Astrocyte (in vitro differentiated cells and primary cell): Measurements from ENCODE around the gene GPATCH3. TPM values are rescaled to one million over a fixed set of nuclear protein-coding genes. Genes with fewer than 3 reads are reported as not detected.

Source experiments
- DNase-seq: peaks from one replicate; pipeline ENCODE4 v3.0.0-alpha.2; 2010; ENCODE audit warnings: low read depth
- FAIRE-seq: peaks from 2 replicates; lab custom pipeline; 2011; peaks lifted over from hg19 to GRCh38; lab: Jason Lieb, UNC
- H2AFZ ChIP-seq: 2 replicates; pipeline ENCODE4 v1.6.0; 2012; ENCODE audit warnings: low read depth, low read length, inconsistent platforms
- H3K27ac ChIP-seq: 2 replicates; pipeline ENCODE4 v1.5.1; 2011; ENCODE audit warnings: low read depth, low read length, inconsistent platforms
- H3K27me3 ChIP-seq: 2 replicates; pipeline ENCODE4 v1.6.0; 2011; ENCODE audit warnings: low read length, inconsistent platforms; ENCODE audit not compliant: insufficient read depth
- H3K36me3 ChIP-seq: 2 replicates; pipeline ENCODE4 v1.5.1; 2011; ENCODE audit warnings: low read length, inconsistent platforms; ENCODE audit not compliant: insufficient read depth
- H3K4me1 ChIP-seq: 2 replicates; pipeline ENCODE4 v1.5.1; 2011; ENCODE audit warnings: low read length, inconsistent platforms; ENCODE audit not compliant: insufficient read depth
- H3K4me2 ChIP-seq: 2 replicates; pipeline ENCODE4 v1.6.0; 2012; ENCODE audit warnings: low read length, inconsistent platforms
- H3K4me3 ChIP-seq: 2 replicates; pipeline ENCODE4 v1.5.1; 2011; ENCODE audit warnings: low read depth, mild to moderate bottlenecking, low read length, inconsistent platforms; ENCODE audit not compliant: insufficient read depth
- H3K79me2 ChIP-seq: 2 replicates; pipeline ENCODE4 v1.6.0; 2012; ENCODE audit warnings: mild to moderate bottlenecking, low read length, inconsistent platforms; ENCODE audit not compliant: insufficient read depth
- H3K9ac ChIP-seq: 2 replicates; pipeline ENCODE4 v1.6.0; 2012; ENCODE audit warnings: mild to moderate bottlenecking, low read length, inconsistent platforms
- H3K9me3 ChIP-seq: 2 replicates; pipeline ENCODE4 v1.5.1; 2012; ENCODE audit warnings: low read depth, mild to moderate bottlenecking, low read length, inconsistent platforms; ENCODE audit not compliant: insufficient read depth
- H4K20me1 ChIP-seq: 2 replicates; pipeline ENCODE4 v1.6.0; 2012; ENCODE audit warnings: low read length, inconsistent platforms; ENCODE audit not compliant: insufficient read depth
- H3K27ac Mint-ChIP-seq: one replicate; pipeline ENCODE4 v1.8.0; 2021; ENCODE audit warnings: mild to moderate bottlenecking, mixed read lengths; ENCODE audit not compliant: unreplicated experiment
- H3K27me3 Mint-ChIP-seq: one replicate; pipeline ENCODE4 v1.8.0; 2021; ENCODE audit warnings: low read depth, mixed read lengths; ENCODE audit not compliant: unreplicated experiment
- H3K36me3 Mint-ChIP-seq: one replicate; pipeline ENCODE4 v1.8.0; 2021; ENCODE audit warnings: low read depth, mixed read lengths; ENCODE audit not compliant: unreplicated experiment
- H3K4me1 Mint-ChIP-seq: one replicate; pipeline ENCODE4 v1.8.0; 2021; ENCODE audit warnings: low read depth, mixed read lengths; ENCODE audit not compliant: unreplicated experiment
- H3K4me3 Mint-ChIP-seq: one replicate; pipeline ENCODE4 v1.8.0; 2021; ENCODE audit warnings: mild to moderate bottlenecking, moderate library complexity, mixed read lengths; ENCODE audit not compliant: unreplicated experiment
- H3K9me3 Mint-ChIP-seq: one replicate; pipeline ENCODE4 v1.8.0; 2021; ENCODE audit warnings: mild to moderate bottlenecking, mixed read lengths; ENCODE audit not compliant: unreplicated experiment
- EZH2 ChIP-seq: IDR thresholded peaks from 2 replicates; pipeline ENCODE4 v1.6.1; 2012; ENCODE audit warnings: mild to moderate bottlenecking, low read length, inconsistent platforms; ENCODE audit not compliant: insufficient read depth
- total RNA-seq: library from RNA; stranded (reverse); gene quantifications from 2 replicates; pipeline ENCODE4 v1.2.1, GENCODE V29; 2021
- TF ChIP-seq, protein P1 (sequence below): IDR thresholded peaks from 2 replicates; pipeline ENCODE4 v1.5.1; 2011; ENCODE audit warnings: low read depth, mild to moderate bottlenecking, inconsistent platforms, low read length, moderate library complexity; ENCODE audit not compliant: insufficient read depth

GPATCH3 gene
- total RNA-seq, 1 donor from 2014 or later = 12.8 TPM

DNA sequence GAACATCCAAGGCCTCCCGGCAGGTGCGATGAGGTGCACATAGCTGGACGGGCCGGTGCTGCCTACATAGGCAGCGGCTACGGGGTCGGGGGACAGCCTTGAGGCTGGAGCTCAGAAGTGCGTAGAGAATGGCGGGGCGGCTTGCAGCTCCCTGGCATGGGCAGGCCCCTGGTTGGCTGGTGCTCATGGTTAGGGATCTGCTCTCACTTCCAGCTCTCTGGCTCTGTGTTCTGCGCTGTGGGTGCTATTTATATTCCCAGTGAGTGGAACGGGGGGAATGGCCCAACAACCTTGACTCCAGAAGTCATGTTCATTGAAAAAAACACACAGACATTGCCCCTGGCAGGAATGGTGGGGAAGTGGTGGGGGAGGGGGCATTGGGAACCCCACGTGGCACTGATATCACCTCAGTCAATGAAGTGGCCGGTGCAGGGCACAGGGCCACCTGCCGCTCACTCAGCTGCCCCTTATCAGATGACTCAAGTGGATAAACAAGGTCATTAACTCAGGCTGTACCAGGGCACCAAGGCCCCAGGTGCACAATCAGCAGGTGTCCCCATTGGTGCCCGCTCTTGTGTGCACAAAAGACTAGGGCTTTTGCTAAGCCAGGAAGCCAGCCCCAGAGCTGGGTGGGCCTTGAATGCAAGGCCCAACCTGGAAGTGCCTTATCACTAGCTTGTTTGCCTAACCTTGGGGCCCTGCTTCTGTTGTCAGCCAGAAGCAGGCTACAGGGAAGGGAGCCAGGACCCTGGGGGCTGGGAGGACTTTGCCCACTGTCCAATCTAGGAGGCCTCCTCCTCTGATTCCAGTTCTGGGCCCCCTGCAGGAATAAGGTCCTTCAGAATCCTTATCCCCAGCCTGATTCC lies 13.7 kb upstream of the GPATCH3 start, which contains the start of gene NR0B2:
Gene NR0B2 (minus strand): TSS at position 222 of the 866 bp plus-strand sequence. CDS start 35 bp downstream, at position 187.
- Mint-ChIP-seq H3K4me3 (no peak within 1 kb of the TSS), H3K27me3 (peaks cover 20% of the 10 kb centered on the region)
- TF ChIP-seq, protein P1, sequence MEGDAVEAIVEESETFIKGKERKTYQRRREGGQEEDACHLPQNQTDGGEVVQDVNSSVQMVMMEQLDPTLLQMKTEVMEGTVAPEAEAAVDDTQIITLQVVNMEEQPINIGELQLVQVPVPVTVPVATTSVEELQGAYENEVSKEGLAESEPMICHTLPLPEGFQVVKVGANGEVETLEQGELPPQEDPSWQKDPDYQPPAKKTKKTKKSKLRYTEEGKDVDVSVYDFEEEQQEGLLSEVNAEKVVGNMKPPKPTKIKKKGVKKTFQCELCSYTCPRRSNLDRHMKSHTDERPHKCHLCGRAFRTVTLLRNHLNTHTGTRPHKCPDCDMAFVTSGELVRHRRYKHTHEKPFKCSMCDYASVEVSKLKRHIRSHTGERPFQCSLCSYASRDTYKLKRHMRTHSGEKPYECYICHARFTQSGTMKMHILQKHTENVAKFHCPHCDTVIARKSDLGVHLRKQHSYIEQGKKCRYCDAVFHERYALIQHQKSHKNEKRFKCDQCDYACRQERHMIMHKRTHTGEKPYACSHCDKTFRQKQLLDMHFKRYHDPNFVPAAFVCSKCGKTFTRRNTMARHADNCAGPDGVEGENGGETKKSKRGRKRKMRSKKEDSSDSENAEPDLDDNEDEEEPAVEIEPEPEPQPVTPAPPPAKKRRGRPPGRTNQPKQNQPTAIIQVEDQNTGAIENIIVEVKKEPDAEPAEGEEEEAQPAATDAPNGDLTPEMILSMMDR = no peak
- no peak for TF ChIP-seq EZH2

DNA sequence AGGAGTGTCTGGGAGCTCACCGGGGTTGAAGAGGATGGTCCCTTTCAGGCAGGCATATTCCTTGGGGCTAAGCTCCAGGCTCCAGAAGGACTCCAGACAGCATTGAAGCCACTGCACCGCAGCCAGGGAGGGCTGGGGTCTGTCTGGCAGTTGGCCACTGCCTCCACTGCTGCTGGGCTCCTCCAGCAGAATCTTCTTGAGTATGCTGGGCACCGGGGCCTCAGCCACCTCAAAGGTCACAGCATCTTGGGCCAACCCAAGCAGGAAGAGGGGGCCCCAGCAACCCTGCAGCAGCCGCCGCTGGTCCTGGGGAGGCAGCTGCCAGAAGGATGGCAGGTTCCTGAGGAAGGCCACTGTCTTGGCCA lies 13.1 kb upstream of the GPATCH3 start:
- H3K36me3 Mint-ChIP-seq = no peaks in the 10 kb centered on the region
- TF ChIP-seq, protein P1 = no peak
- TF ChIP-seq EZH2 = no peak

More for the DNA sequence above, 13.7 kb upstream of the GPATCH3 start, which contains the start of gene NR0B2:
- peaks cover 2% of the 10 kb centered on the region for H3K4me1 Mint-ChIP-seq
- Histone ChIP-seq H3K27me3 (no peaks in the 10 kb centered on the region), H3K4me3 (no peak within 1 kb of the TSS), H4K20me1 (no peaks in the 10 kb centered on the region), H2AFZ (no peak within 1 kb of the TSS), H3K4me2 (no peak within 1 kb of the TSS), H3K36me3 (no peaks in the 10 kb centered on the region), H3K9me3 (no peaks in the 10 kb centered on the region), H3K4me1 (no peaks in the 10 kb centered on the region), H3K79me2 (no peaks in the 10 kb centered on the region), H3K9ac (no peak within 1 kb of the TSS), H3K27ac (no peak within 1 kb of the TSS)
- H3K9me3 Mint-ChIP-seq = no peaks in the 10 kb centered on the region
- no peak within 1 kb of the TSS for H3K27ac Mint-ChIP-seq
- FAIRE-seq = no peak
- no peaks in the 10 kb centered on the region for H3K36me3 Mint-ChIP-seq
- no peak for DNase-seq

DNA sequence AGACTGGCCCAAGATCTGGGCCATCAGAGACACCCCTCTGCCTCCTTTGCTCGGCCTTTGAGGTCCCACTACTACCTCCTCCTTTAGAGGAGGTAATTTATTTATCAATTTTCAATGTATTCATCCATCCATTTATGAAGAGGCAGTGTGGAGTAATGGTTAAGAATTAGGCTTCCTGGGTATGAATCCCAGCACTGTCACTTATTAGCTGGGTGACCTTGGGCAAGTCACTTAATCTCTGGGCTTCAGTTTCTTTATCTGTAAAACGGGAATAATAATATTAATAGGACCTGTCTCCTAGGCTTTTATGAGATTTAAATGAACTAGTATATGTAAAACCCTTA lies 11.9 kb upstream of the GPATCH3 start:
- H4K20me1 ChIP-seq = no peaks in the 10 kb centered on the region
- peaks cover 2% of the 10 kb centered on the region for H3K36me3 Mint-ChIP-seq
- no peaks in the 10 kb centered on the region for H3K79me2 ChIP-seq
- H3K4me3 ChIP-seq = no peak overlapping the region
- FAIRE-seq (no peak), DNase-seq (no peak)
- no peak overlapping the region for H3K27ac ChIP-seq
- TF ChIP-seq EZH2 = no peak
- TF ChIP-seq, protein P1 = no peak
- no peaks in the 10 kb centered on the region for H3K9me3 Mint-ChIP-seq
- no peak overlapping the region for H3K4me2 ChIP-seq
- H3K27ac Mint-ChIP-seq = no peak overlapping the region
- H3K27me3 Mint-ChIP-seq = peaks cover 20% of the 10 kb centered on the region
- no peak overlapping the region for H3K9ac ChIP-seq
- H3K4me3 Mint-ChIP-seq = no peak overlapping the region
- peaks cover 2% of the 10 kb centered on the region for H3K4me1 Mint-ChIP-seq
- no peaks in the 10 kb centered on the region for H3K9me3 ChIP-seq
- no peak overlapping the region for H2AFZ ChIP-seq
- H3K4me1 ChIP-seq = no peaks in the 10 kb centered on the region
- no peaks in the 10 kb centered on the region for H3K36me3 ChIP-seq
- H3K27me3 ChIP-seq = no peaks in the 10 kb centered on the region

More for the DNA sequence above, 13.1 kb upstream of the GPATCH3 start:
- peaks cover 20% of the 10 kb centered on the region for H3K27me3 Mint-ChIP-seq
- no peaks in the 10 kb centered on the region for H3K9me3 Mint-ChIP-seq
- Histone ChIP-seq H3K4me3 (no peak overlapping the region), H3K27me3 (no peaks in the 10 kb centered on the region), H4K20me1 (no peaks in the 10 kb centered on the region), H2AFZ (no peak overlapping the region), H3K27ac (no peak overlapping the region), H3K9me3 (no peaks in the 10 kb centered on the region), H3K4me2 (no peak overlapping the region), H3K79me2 (no peaks in the 10 kb centered on the region), H3K4me1 (no peaks in the 10 kb centered on the region), H3K9ac (no peak overlapping the region), H3K36me3 (no peaks in the 10 kb centered on the region)
- no peak for DNase-seq
- H3K4me3 Mint-ChIP-seq = no peak overlapping the region
- peaks cover 2% of the 10 kb centered on the region for H3K4me1 Mint-ChIP-seq
- no peak for FAIRE-seq
- no peak overlapping the region for H3K27ac Mint-ChIP-seq
